Glomerular endothelial cell (primary cell): ENCODE measurements around the gene PGF. TPM values are rescaled to one million over a fixed set of nuclear protein-coding genes. Genes with fewer than 3 reads are reported as not detected.
"Not testable (repeated sequence)": the region's sequence is repeated elsewhere in the genome, so short reads cannot be mapped to it uniquely, and the experiment has no call there.

Experiments
- DNase-seq: peaks from one replicate; pipeline ENCODE4 v3.0.0-alpha.2; 2011; ENCODE audit warnings: low read depth, low spot score; ENCODE audit errors: extremely low read depth
- total RNA-seq: library from RNA; depleted of rRNA; stranded (reverse); fragments of >200 nt; gene quantifications from 2 replicates; pipeline ENCODE4 v1.2.3, GENCODE V29; 2015

PGF gene
- total RNA-seq, 1 donor from 2014 or later, result 529 TPM

DNA sequence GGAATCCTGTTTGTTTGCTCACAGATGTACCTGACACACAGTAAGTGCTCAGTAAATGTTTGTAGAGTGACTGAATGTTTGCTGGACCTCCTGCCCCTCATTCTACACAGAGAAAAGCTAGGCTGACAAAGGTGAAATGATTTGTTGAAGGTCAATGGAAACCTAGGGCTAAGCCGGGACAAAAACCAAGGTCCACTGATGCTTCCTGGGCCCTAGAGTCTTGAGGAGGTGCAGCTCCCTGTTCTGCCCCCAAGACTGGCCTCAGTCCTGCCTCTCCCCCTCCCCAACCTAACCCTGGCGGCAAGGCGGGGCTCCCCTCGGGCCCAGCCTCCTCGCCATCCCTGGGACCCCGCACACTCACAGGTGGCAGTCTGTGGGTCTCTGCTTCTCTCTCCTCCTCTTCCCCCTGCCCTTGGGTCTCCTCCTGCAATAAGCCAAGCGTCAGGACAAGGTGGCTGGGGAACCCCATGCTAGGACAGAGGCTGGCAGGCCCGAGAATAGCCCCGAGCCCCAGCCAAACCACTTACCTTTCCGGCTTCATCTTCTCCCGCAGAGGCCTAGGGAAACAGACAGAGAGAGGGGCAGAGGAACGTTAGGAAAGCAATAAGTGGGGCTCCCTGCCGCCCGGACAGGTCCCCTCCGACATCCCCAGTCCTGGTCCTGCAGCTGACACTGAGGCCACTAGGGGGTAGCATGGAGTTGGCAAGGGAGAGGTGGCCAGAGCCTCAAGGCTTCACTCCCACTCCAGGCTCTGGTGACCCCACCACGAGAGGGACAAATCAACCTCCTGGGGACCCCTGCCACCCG, 9.3 kb downstream of the PGF start:
- no peak for DNase-seq

DNA sequence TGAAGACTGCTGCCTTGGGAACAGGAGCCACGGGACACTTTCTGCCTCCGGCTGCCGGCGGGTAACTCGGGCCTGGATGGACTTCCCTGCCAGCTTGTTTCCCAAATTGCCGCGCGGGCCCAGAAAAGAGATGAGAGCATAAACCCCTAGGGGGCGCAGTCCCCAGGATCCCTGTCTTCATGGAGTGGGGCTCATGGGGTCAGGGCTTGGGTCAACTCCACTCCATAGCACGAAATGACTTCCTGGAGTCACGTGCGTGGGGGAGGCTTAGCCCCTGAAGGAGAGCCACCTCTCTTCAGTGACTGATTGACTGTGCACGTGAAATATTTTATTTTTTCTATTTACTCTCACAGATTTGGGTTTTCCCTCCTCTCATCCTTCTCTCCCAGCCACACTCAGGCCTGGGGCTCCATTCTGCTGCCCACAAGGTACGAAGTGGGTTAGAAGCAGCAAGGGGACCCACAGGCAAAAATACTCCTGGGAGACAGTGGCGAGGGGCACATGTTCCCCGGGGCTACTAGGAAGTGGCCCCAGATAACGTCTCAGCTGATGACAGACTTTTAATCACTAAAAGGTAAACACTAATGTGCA, 10.0 kb downstream of the PGF start:
- no peak for DNase-seq

DNA sequence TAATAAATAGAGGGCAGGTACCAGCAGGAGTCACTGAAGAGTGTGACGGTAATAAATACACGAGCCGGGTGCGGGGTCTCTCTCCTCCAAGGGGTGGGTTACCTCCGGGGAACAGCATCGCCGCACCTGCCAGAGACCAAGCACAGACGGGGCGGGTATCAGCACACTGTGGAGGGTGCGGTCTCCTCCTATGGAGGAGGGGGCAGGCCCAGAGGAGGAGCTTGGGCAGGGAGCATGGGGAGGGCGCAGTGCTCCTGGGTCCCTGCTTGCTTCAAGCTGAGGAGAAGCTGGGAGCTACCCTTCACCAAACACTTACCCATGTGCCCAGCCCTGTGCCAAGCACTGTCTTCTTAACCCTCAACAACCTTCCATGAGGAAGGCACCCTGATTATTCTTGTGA, 12.8 kb downstream of the PGF start:
- no peak for DNase-seq

DNA sequence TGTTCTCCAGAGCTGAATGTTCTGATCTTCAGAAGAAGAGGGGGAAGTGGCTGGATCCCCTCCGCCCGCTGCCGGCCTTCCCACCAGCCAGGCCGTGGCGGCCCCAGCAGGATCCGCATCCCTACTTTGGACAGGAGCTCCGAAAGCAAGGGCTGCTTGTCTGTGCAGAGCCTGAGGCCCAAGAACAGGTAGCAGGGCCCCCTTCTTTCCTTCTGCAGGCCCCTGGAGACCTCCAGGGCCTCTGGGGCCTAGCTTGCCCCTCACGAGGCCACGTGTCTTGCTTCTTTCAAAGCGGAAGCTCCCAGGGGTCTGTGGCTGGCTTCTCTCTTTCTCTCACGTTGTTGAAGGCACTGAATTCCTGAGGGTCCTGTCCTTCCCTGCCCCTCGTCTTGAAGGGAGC, 13.2 kb downstream of the PGF start:
- no peak for DNase-seq

DNA sequence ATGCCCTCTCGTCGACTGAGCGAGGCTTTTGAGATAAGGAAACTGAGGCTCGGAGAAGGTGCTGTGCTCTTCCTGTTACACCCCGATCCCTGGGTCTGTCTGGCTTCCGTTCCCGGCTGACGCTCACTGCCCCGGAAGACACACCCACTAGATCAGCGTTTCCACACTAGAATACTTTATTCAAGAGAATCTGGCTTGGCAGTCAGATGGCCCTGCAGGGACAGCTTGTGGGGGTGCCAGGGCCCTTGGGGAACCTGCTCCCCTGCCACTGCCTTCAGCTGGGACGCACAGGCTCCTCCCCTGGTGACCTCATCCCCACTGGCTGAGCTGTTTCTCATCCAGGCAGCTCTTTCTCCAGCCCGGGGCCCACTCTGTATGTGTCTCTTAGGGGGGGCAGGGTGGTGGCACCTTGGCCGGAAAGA, 13.7 kb downstream of the PGF start:
- no peak for DNase-seq

DNA sequence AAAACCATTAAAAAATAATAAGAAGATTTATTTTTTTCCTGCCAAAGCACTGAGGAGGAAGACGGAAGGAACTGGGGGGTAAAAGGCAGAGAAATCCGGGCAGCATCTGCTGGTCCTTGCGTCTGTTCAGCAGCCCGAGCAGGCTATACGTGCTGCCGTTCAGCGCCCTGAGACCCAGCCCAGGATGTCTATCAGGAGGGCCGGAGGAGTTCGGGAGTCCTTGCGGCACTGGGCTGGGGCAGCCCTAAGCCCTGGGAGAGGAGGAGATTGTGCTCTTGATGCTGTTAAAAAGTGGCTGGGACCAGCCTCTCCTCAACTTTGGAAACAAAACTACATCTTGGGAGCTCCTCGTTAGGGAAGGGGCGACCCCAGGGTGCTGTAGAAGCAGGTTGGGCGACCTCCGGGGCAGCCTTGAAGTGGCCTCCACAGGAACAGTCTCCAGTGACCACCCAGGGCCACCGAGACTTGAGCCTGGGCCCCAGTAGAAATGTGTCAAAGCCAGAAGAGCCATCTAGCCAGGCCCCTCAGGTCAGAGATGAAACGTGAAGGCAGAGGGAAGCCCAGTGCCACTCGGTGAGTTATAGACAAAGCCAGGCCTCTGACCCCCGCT, 14.3 kb downstream of the PGF start:
- DNase-seq, result no peak

DNA sequence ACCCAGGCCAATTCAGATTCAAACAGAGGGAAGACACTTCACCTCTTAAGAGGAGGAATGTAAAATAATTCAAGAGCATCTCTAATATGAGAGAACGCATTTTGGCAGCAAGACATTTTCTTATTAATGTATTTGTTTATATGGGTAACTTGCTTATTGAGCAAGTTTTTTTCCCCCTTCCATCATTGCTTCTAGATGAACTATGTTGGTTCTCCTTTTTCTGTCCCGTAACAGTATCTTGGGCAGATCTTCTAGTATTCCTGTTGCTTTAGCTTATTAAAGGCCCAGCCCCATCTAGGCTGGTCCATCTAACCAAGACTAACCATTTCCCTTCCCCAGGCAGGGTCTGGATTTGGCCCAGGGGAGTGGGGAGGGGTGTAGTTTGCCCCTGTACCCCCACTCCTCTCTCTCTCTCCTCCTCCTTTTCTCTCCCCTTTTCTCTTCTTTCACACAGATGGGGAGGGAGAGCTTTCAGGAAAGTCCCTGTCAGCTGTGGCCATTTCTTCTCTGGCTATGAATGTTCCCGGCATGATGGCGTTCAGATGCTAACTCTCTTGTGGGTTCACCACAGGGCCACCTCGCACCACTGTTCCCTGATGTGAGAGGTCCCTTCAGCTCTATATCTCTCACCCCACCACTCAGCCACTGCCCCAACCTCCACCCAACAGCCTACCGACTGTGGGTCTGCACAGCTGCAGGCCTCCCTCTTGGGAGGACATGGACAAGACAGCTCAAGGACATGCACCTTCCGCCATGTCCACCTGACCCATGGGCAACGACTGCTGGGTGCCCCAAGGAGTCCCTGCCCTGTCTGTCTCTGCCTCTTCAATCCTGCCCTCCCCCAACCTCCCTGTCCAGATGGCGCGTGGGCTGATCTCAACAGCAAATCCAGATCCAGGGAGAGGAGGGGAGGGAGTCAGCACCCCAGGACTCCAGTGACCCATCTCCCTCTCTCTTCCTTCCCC, 16.6 kb downstream of the PGF start:
- DNase-seq, result no peak

DNA sequence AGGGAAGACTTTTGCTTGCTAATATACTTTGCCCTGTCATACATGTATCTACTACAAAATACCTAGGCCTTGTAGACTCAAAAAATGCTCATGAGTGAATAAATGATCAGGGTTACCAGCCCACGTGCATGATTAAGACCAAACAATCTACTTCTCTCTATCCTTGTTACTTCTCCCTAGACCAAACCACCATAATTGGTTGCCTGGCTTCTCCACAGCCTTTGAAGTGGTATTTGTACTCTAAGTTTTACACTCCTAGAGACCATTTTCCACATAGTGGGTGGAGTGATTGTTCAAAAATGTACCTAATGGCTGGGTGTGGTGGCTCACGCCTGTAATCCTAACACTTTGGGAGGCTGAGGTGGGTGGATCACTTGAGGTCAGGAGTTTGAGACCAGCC, 18.2 kb downstream of the PGF start:
- DNase-seq, result no peak

DNA sequence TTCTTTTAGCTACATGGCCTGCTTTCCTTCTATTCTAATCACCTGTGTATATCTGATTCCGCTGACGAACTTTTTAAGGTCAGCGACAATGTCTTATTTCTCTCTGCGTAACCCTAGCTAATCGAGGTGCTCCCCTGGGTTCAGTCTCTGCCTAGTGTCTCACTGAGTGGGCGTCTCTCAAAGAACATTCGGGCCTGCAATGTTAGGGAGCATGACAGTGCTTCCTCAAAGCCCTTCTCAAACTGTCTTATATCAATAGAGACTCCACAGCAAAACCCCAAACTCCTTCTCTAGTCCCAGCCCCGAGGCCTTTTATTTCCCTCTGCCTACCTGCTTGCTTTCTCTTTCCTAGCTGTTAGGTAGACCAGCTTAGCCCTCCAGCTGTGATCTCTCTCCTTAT, 18.7 kb downstream of the PGF start:
- no peak for DNase-seq

DNA sequence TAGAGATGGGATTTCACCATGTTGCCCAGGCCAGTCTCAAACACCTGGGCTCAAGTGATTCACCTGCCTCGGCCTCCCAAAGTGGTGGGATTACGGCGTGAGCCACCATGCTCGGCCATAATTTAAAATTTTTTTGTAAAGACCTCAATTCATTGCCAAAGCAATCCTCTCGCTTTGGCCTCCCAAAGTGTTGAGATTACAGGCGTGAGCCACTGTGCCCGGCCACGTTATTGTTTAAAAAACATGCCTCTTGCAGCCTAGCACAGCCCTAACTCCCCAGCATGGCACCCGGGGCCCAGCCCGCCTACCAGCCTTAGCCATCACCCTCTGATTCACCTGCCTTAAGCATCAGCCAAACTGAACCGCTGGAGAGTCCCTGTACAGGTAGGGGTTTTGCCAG, 19.2 kb downstream of the PGF start:
- no peak for DNase-seq

DNA sequence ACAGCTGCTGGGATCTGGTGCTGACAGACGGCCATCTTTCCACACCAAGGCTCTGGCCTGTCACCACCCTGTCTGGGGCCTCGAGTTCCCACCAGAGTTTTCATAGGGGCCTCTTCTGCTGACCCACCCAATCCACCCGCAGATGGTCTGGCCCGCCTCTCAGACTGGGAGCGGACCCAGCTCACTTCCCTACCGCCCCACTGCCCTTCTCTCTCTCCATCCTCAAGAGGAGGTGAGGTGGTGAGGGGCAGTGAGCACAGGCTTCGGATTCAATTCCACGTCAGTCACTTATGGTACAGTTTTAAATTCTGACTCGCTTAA, 20.1 kb downstream of the PGF start:
- no peak for DNase-seq

DNA sequence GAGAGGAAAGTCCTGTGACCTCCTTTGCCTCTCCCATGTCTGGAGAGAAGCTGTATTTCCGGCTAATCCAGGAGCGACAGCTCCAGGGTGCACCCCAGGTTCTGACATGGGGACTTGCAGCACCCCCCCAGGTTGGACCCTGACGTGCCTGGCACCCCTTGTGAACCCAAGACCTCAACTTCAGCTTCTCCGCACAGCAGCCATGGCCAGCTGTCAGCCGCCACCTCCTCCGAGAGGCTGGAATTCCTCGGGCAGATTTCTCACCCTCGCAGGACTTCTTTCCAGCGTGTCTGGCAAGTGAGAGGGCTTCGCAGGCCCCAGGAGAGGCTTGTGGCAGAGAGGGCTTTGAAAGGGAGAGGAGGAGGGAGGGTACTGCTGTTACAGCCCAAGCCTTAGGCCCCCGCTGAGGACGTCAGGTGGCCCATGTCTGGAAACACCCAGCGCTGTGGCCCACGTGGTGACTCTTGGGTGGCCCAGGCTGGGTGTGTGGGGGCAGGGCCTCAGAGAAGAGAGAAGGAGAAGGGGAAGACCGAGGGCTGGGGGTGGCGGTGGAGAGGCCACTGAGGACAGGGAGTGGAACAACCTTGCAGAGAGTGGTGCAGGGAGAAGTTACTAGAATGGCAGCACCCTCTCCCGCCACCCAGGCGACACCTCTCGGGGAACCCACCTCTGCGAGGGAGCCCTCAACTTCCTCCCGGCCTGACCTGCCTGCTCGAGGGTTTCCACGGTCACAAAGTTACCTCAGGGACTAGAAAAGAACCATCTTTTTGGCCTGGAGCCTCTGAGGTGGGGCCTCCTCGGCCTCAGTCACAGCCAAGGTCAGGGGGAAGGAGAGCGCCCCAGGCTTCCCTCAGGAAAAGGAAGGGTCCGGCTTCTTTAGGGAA, 20.7 kb downstream of the PGF start:
- no peak for DNase-seq

DNA sequence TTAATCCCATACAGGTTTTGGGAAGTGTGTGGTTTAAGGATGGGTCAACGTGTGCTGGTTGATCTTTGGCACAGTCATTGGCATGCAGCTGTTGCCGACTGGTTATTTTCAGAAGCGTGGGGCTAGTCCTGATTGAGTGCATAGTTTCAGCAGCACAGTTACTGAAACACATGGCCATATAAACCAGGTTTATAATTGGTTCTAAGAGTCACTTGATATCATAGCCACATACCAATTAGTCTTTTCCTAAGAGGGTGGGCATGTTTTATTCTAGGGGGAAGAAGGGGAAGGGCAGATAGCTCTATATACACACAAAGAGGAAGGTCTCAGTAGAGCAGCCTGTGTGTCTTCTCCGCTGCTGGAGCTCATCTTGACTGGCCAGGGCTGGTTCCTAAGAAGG, 21.4 kb downstream of the PGF start:
- DNase-seq, result no peak

DNA sequence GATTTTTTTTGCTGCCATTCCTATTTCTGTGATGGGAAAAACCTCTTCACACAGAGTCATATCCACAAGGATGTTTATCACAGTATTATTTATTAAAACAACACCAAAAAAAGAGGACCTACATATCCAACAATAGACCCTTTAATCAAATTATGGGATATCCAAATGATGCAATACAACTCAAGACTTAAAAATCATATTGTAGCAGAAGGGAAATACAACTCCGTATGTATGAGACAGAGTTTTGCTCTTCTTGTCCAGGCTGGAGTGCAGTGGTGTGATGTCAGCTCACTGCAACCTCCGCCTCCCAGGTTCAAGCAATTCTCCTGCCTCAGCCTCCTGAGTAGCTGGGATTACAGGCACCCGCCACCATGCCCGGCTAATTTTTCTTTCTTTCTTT, 22.5 kb downstream of the PGF start:
- DNase-seq, result not testable (repeated sequence)

DNA sequence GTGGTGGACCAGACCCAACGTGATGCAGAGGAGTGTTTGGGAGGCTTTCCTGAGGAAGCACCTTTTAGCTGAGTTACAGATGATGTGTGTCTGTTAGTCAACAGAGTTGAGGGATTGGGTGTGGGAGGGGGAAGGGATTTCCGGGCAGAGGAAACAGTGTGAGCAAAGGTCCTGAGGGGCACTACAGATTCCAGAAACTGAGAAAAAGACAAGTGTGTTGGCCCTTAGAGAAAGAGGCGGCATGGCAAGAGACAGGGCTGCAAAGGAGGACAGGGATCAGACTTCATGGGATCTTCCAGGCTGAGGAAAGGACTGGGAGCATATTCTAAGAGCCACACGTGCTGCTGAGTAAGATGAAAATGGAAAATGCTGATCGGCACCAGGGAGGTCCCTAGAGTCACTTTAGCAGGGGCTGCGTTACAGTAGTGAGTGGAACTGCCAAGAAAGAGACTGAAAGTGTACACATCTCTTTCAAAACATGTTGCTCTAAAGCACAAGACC, 22.9 kb downstream of the PGF start:
- DNase-seq, result peak; percentile 71

DNA sequence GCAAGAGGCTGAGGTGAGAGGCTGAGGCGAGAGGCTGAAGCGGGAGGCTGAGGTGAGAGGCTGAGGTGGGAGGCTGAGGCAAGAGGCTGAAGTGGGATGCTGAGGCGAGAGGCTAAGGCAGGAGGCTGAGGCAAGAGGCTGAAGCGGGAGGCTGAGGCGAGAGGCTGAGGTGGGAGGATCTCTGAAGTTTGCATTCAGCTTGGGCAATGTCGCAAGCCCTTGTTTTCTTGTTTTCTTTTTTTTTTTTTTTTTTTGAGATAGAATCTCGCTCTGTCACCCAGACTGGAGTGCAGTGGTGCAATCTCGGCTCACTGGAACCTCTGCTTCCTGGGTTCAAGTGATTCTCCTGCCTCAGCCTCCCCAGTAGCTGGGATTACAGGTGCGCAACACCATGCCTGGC, 23.7 kb downstream of the PGF start:
- not testable (repeated sequence) for DNase-seq

DNA sequence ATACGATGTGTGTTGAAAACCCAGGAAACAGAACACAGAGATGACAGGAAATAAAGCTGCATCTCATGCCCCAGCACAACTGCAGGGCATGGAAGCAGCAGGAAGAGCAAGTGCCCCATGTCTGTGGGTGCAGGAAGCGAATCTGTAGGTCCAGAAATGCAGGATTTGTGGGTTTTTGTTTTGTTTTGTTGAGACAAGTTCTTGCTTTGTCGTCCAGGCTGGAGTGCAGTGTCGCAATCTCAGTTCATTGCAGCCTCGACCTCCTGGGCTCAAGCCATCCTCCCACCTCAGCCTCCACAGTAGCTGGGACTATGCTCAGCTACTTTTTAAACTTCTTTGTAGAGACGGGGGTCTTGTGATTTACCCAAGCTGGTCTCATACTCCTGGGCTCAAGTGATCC, 26.2 kb downstream of the PGF start:
- DNase-seq, result no peak

DNA sequence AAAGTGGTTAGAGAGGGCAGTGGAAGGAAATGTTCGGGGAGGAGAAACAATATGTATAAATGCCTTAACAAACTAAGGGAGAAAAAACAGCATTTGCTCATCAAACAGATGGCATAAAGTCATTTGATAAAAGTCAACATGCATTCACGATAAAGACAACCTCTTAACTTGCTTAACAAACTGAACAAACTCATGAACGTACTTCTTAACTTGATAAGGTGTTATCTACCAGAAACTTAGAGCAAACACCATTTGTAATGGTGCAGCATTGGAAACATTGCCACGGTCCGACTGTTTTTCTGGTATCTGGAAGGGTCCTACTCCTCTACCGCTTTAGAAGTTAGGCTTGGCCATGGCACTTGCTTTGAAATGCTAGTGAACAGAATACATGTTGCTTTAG, 28.2 kb downstream of the PGF start:
- DNase-seq, result no peak

DNA sequence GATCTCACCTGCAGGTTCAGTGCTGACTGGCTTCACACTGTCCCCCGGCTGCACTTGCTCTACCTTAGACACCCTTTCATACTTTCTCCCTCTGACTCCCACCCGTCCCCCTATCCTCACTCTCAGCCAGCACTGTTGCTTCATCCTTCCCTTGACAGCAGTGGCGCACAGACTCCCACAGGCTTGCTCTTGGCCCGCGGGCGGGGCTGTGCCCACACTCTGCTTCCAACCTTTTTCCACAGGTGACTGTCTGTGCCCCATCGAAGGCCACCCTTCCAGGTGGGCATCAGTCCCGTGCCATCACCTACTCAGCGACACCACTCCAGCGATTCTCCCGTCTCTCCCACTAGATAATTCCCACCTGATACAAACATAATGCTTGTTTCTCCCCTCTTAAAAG, 31.3 kb downstream of the PGF start:
- DNase-seq, result no peak

DNA sequence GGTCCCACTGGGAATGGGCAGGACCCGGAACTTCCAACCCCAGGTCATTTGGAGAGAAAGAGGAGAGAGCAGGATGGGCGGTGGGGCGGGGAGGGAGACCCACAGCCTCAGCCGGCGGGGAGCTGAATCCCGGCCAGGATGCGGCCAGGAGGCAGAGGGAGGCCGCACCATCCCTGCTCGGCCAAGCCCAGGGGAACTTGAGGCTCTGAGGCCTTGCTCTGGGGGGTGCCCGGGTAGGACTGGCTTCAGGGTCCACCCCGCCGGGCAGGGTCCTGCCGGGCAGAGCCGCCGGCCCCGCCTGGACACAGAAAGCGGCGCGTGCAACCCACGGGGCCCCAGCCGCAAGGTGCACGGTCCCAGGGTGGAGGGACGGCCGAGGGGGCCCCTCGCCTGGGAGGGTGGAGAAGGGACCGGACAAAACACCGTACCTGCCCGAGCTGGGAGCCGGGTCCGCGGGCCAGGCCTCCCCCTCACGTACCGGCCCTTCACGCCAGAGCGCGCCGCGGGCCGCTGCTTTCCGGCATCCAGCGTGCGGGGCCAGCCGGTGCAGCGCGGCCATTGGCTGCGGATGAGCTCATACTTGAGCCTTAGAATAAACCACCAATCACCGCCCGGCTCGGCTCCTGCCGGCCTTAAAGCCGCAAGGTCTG, 32.5 kb downstream of the PGF start, which contains the start of gene RPS6KL1:
TSS of gene RPS6KL1 (minus strand) at position 509 of the 650 bp plus-strand sequence. CDS start 1,719 bp downstream, outside the sequence.
- peak; percentile 55 for DNase-seq
